ENCODE data around the gene MRPS17. TPM values are rescaled to one million over a fixed set of nuclear protein-coding genes. Genes with fewer than 3 reads are reported as not detected.

The MRPS17 gene
- total and polyA plus RNA-seq, 5 donors, result 16.6 to 22.2 (median 19.1) TPM

Other genes with a start within 250 kb of the MRPS17 start
- gene SEPTIN14, start 89.1 kb upstream of the MRPS17 start, total RNA-seq, result not detected
- gene SEPTIN14, start 89.1 kb upstream of the MRPS17 start, polyA plus RNA-seq, result not detected
- gene ZNF713, start 64.4 kb upstream of the MRPS17 start, total RNA-seq, result 1 to 10 TPM; 2.8 to 7.3 (median 3.5) TPM
- 2.0 TPM for gene ZNF713, start 64.4 kb upstream of the MRPS17 start, polyA plus RNA-seq
- gene NIPSNAP2, start 12.7 kb downstream of the MRPS17 start, total RNA-seq, result 100 to 1,000 TPM; 209 to 280 (median 253) TPM
- 209 TPM for gene NIPSNAP2, start 12.7 kb downstream of the MRPS17 start, polyA plus RNA-seq
- 10 to 100 TPM; 10.8 to 19.1 (median 13.4) TPM for gene PSPH, start 99.6 kb downstream of the MRPS17 start, total RNA-seq
- gene PSPH, start 99.6 kb downstream of the MRPS17 start, polyA plus RNA-seq, result 6.5 TPM
- 10 to 100 TPM; 58.5 to 72.6 (median 69.5) TPM for gene CCT6A, start 99.9 kb downstream of the MRPS17 start, total RNA-seq
- gene CCT6A, start 99.9 kb downstream of the MRPS17 start, polyA plus RNA-seq, result 79.0 TPM
- 10 to 100 TPM; 42.7 to 50.0 (median 44.4) TPM for gene SUMF2, start 112.4 kb downstream of the MRPS17 start, total RNA-seq
- 39.8 TPM for gene SUMF2, start 112.4 kb downstream of the MRPS17 start, polyA plus RNA-seq
- gene PHKG1, start 141.1 kb downstream of the MRPS17 start, total RNA-seq, result 10 to 100 TPM; 22.6 to 50.4 (median 29.6) TPM
- gene PHKG1, start 141.1 kb downstream of the MRPS17 start, polyA plus RNA-seq, result 24.5 TPM
- 100 to 1,000 TPM; 376 to 473 (median 432) TPM for gene CHCHD2, start 154.6 kb downstream of the MRPS17 start, total RNA-seq
- gene CHCHD2, start 154.6 kb downstream of the MRPS17 start, polyA plus RNA-seq, result 522 TPM
- gene NUPR2, start 164.5 kb downstream of the MRPS17 start, total RNA-seq, result not detected
- not detected for gene NUPR2, start 164.5 kb downstream of the MRPS17 start, polyA plus RNA-seq